ENCODE results near the gene SLN.

The SLN gene

DNA sequence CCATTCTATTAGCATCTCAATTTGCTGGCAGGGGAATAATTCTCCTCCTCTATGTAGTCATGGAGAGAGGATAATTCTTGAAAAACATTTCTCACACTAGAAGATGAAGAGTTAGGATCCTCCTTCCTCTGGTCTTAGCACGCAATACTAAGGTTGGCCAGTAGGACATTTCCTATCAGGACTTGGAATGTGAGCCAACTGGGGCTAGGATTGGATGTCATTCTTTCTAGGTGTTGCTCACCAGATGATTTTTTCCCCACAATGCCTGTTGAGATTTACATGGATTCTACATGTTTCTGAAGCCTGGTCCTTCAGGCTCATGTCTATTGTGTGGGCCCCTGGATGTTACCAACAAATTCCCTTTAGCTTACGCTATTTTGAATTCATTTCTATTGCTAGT, 28.0 kb downstream of the SLN start:
- no peak for DNase-seq (ENCODE audit: low read depth in 3 of 3)

DNA sequence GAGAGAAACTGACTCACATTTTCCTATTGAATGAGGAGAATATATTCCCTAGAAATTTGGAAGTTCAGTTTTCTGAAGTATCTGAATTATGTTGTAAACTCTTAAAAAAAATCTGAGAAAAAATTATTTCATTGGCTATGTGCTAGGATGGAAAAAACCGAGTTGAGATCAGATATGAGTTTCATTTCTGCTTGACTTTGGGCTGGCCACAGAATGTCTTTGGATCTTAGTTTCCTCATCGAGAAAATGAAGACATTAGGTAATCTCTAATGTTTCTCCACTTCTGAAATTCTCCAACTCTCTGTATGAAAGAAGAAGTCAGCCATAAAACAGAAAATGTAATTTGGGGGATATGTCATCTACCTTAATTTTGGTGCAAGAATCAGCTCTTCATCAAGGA, 28.8 kb downstream of the SLN start:
- no peak for DNase-seq (ENCODE audit: low read depth in 3 of 3)

DNA sequence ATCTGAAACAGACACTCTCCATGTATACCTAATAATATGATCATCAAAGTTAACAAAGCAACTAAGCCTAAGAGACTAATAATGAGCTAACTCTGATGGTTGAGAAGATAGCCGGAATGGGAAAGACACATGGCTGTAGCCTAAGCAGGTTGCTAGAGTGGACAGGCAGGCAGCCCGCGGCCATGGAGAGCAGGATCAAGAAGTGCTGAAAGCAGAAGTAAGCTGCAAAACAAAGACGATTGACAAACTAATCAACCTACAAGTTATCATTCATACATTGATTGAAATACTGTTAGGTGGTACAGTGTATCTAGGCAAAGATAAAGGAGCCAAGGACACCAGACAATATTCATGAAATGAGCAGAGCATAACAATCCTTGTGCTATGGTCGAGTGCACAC, 29.3 kb downstream of the SLN start:
- no peak for DNase-seq (ENCODE audit: low read depth in 3 of 3)

DNA sequence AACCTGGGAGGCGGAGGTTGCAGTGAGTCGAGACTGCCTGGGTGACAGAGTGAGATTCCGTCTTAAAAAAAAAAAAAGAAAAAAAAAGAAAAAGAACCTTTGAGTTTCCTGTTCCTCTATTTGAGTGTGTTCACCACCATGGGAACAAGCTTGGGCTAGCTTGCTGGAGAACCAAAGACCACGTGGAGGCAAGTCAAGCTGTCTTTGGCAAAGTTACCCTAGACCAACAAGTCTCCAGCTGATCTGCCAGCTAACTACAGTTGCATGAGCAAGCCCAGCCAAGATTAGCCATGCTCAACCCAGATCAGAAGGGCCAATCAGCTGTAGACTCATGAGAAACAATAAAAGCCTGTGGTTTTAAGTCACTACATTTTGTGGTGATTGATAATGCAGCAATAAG, 29.7 kb downstream of the SLN start:
- no peak for DNase-seq (ENCODE audit: low read depth in 3 of 3)

DNA sequence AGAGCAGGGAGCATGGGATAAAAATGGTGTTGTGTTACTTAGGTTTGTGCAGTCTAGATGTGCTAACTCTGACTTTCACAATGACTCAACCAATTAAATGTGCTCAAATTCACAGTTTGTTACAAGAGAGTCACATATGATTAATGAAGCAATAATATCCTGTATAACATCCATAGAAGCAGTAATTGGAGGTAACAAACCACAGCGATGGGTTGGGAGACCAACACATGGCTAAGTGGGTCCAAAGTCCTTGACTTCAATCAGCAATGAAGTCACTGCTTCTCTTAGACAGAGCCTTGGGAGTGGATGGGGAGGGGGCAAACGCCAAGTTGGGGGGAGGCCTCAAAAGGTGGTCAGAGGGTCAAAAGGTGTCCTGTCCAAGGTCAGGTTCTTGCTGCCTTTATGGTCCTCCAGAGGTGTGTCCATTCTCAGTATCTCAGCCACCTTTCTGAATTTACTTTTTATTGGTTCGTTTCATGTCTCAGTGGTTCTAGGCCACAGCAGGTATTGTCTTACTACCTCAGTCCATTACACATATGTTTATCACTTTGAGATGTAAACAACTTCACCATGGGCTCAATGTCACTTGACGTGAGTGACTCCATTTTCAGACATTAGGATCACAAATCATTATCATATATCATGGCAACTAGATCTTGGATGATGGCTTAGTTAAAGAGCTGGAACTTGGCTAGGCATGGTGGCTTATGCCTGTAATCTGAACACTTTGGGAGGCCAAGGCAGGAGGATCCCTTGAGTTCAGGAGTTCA, 32.4 kb downstream of the SLN start:
- DNase-seq (ENCODE audit: low read depth in 3 of 3): no peak

DNA sequence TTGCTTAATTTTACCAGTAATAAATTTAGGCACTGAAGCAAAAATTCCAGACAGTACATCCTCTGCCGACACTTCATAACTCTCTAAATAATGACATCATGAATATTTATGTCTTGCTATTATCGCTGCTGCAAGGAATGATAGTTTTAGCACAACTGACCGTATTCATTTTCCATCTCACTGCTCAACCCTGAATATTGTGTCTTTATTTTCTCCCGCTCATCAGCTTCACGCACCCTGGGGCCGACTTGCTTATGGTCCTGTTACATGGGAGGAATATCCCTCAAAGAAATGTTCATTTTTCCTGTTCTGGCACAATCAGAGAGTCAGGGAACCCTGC, 33.3 kb downstream of the SLN start:
- no peak for DNase-seq (ENCODE audit: low read depth in 3 of 3)

DNA sequence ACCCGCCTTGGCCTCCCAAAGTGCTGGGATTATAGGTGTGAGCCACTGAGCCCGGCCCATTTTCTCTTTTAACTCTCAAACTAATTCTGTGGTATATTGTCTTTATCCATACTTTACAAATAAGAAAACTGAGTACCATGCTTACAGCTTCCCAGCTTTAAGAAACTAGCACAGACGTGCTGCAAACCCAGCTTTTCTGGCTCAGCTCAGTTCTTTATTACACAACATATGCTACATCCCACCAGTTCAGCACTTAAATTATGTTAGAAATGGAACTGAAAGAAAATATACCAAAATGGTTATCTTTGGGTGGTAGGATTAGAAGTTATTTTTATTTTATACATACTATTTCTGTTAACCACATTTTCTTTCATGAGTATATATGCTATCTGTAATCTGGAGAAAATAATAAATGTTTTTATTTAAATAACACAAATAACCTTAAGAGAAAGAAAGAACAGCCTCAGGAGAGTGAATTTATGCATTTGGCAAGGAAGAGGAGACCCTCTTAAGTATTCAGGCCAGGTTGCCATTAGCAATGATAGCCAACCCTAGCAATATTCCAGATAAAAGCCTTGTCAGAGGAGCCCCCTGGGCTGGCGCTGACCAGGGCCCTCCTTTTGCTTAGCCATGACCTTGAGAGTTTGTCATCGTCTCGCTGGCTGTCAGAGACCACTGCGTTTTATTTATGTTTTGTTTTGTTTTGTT, 33.8 kb downstream of the SLN start:
- no peak for DNase-seq (ENCODE audit: low read depth in 3 of 3)

DNA sequence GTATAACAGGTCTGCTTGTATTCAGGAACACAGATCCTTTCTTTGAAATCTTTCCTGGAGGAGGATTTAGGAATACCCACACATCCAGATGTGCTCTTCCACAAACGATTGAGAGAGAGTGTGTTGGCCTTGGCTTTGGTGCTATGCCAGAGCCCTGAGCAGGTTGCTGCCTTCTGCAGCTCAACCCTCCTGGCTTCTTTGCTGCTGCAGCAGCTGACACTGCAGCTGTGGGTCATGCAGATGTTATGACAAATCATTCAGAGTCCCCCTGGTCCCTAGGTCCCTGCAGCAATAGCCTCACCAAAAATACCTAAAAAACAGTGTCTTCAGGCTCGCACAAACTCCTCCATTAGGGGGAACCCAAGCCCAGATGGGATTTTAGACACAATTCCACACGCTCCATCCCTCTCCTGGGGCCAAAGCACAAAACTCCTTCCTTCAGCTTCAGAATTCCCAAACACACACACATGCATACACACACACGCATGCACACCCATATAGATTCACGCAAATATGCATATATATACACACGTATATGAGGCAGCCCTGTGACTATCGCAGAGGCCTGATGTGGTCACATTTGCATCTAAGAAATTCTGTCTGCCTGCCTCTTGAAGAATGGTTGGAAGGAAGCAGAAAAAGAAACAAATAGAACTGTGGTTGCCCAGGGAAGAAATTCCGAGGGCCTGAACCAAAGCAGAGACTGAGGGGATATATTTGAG, 35.4 kb downstream of the SLN start:
- DNase-seq (ENCODE audit: low read depth in 3 of 3): no peak

DNA sequence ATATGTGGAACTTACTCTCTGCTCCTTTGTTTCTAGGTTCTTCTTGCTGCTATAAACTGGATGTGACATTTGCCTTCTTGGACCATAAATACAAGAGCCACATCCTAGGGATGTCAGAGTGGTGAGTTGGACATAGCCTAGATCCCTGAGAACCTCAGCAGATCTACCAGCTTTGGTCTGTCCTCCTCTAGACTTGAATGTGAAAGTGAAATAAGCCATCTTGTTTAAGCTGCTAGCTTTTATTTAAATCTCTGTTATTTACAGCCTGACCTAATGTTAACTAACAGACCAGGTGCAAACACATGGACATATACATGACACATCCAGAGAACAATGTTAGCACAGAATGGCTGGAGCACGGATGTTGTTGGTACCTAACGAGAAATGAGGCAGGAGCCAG, 36.0 kb downstream of the SLN start:
- DNase-seq (ENCODE audit: low read depth in 3 of 3): no peak

DNA sequence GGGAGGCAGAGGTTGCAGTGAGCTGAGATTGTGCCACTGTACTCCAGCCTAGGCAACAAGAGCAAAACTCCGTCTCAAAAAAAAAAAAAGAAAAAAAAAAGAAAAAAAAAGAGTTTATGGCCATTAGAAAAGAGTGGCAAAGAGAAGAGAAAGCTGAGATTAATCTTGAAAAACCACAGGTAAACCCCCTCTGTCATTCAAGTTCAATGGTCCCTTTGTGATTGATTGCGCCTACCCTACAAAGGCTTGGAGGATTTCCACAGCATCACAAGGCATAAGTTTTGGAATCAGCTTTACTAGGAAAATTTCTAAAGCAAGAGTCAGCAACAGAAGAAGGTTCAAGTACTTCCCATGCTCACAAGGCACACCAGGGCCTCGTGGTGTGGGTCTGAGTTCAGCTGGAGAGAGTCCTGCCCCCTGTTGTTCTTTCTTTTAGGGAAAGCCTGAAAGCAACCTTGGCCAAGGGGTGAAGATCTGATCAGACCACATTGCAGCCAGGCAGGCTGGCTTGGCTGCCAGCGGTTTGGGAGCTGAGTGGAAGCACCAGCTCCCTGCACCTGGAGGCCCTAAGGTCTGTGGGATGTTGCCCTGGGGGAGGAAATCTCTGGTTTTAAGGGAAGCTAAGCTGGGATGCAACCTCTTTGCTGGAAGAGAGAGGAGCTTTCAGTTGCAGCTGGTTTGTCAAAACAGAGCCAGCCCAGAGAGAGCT, 41.8 kb downstream of the SLN start:
- no peak for DNase-seq (ENCODE audit: low read depth in 3 of 3)

DNA sequence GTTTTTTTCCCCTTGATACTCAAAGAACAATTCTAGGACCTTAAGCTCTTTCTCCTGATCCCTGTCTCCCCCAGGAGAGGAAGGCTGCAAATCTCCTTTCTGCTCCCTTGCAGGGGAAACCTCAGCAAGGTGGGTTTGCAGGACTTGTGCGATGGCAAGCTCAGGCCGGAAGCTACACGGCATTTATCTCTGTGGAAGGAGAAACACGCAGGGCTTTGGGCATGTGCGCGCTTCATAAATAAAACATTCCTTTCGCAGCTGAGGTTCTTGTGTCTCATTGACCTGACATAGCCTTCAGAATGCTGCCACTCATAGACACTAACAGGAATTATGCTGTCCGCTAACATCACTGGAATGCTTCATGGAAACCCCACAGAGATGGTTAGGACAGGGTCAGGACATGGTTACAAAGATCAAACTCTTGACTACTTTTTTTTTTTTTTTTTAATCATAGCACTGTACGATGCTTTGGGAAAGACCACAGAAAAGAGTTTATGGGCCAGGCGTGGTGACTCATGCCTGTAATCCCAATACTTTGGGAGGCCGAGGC, 42.6 kb downstream of the SLN start:
- no peak for DNase-seq (ENCODE audit: low read depth in 3 of 3)

DNA sequence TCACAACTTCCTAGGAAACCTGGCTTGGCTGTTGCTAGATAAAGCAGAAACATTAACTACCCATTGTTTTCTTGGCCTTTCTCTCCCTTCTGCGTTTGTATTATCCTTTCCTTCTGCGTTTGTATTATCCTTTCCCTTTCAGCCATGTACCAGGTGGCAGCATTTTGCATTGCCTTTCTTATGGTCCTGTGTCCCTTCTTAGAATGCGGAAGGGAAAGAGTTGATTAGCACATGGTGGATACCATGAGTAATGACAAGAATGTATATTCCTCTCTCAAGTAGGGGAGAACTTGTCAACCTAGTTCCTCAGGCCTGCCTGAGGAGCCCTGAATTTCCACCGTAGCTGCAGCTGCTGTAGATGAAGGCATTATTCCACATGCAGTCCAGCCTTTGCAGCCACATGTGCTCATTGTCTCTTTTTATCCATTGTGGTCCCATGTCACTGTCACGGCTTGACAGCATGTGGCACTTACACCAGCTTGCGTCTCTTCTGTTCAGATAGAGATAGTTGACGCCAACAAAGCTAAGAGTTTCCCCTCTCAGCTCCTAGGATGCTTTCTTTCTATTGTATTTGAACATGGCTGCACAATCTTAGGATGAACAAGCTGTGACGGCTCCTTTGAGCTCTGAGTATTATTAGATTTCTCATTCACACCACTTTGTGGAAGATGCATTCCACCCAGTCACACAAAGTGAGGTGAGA, 44.8 kb downstream of the SLN start:
- no peak for DNase-seq (ENCODE audit: low read depth in 3 of 3)

DNA sequence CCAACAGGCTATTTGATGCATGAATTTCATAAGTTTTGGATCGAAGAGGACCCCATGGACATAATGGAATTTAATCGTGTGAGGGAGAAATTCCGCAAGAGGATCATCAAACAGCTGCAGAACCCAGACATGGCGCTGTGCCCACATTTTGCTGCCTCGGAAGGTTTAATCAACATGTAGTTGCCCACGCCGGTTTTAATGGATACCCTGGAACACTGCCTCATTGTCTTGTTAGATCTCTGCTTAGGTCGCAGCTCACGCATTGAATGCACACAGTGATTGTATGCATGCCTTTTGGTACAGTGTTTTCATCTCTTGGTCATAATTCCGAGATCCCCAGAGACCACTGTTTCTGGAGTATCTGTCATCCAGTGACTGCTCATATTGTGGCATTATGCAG, 46.8 kb downstream of the SLN start:
- no peak for DNase-seq (ENCODE audit: low read depth in 3 of 3)

DNA sequence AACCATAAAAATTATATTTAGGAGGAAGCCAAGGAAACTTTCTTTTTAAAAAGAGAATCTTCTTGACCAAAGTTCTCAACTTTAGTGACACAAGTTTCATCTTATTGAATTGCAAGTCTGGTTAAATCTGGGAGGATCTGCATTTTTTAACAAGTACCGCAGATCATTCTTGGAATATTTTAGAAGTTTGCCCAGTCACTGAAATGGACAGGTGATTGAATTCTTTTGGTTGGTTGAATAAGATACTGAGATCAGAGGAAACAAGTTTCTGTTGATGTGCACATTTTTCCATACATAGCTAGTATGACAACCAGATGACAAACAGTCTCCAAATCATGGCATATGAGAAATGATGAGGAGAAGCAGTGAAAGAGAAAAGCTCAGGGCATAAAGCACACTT, 50.2 kb downstream of the SLN start:
- no peak for DNase-seq (ENCODE audit: low read depth in 3 of 3)

DNA sequence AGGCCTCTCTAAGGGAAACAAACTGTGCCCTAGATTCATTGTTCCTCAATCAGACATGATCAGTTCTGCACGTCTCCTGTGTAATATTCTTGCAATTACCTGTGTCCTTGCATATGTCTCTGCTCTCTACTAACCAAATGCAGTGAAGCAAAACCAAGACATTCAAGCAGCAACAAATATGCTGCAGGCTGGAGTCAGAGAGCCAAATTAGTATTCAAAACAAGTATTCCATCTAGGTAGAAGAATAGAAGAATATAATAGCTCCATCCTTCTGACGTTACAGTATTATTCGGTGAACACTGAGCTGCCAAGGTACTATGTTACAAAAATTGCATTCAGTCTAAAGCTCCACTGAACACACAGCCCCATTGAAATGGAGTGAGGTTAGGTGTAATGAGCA, 51.8 kb downstream of the SLN start:
- DNase-seq (ENCODE audit: low read depth in 3 of 3): no peak

DNA sequence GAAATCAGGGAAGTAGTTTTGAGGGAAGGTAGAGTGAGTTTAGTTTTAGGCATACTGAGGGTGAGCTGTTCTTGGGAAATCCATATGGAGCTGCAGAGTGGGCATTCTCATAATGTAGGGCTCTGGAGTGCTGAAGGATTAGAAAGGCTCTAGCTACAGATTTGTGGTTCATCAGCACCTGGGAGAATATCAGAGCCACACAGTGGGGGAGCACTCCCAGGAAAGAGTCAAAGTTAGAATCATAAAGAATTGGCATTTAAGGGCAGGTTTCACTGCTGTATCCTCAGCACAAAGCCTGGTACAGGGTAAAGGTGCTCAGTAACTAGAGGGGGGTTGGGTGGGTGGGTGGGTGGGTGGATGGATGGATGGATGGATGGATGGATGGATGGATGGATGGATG, 52.5 kb downstream of the SLN start:
- DNase-seq (ENCODE audit: low read depth in 3 of 3): no peak

Measured in stimulated activated CD4-positive, alpha-beta T cell treated with anti-CD3 and anti-CD28 coated beads, TNF-alpha, amount 100 ng/mL, for 24 hours (primary cell).